SH-SY5Y (cell line): ENCODE measurements around the gene STYX.

Experiments
- GATA2 ChIP-seq: IDR thresholded peaks from 2 replicates; pipeline ENCODE4 v1.6.1; 2011; ENCODE audit warnings: mild to moderate bottlenecking, low read depth, low read length
- GATA3 ChIP-seq: IDR thresholded peaks from 2 replicates; pipeline ENCODE4 v1.6.1; 2011; ENCODE audit warnings: low read depth, mild to moderate bottlenecking, low read length, moderate library complexity

DNA sequence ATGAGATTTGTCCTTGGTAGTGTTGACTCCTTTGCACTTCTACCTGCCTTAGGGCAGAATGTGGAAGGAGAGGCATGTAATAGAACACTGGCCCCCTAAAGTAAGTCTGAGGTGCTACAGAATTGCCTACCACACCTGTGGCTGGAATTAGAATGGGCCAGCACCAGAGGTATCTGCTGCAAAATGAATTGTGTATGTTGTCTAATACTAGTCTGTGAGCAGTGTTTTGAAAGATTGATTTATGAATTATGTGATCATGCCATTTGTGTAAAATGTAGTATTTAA lies 5.7 kb upstream of the STYX start:
- TF ChIP-seq GATA2 (no peak), GATA3 (no peak)
